Panc1 (cell line): Measurements from ENCODE around the gene UBAC2. TPM values are rescaled to one million over a fixed set of nuclear protein-coding genes. Genes with fewer than 3 reads are reported as not detected.

Experiments used
- ATAC-seq: fragments of 200-7000 bp; cut with Tn5 transposase; 2 replicates; pipeline ENCODE4 v1.9.1; 2020; ENCODE audit warnings: mild to moderate bottlenecking, moderate library complexity
- BruUV-seq: library from RNA; stranded (reverse); fragments of 400-500 nt; replicated peaks from 2 replicates; lab custom pipeline; 2021; lab: Mats Ljungman, UMichigan
- CTCF ChIA-PET: fragments of 300-600 bp; sonication (Branson Sonifier 250); formaldehyde crosslinking; loops from one replicate; lab custom pipeline; 2022; ENCODE audit warnings: antibody characterized with exemption; lab: Charles Lee
- POLR2A ChIA-PET: fragments of 300-600 bp; sonication (Branson Sonifier 250); formaldehyde crosslinking; loops from one replicate; lab custom pipeline; 2022; ENCODE audit warnings: antibody characterized with exemption; lab: Charles Lee
- DNase-seq: peaks from one replicate; pipeline ENCODE4 v3.0.0-alpha.2; 2010; ENCODE audit warnings: low read depth, low spot score
- H3K27ac ChIP-seq: 2 replicates; pipeline ENCODE4 v1.5.1; 2011; ENCODE audit warnings: mild to moderate bottlenecking, low read length, inconsistent platforms
- H3K27me3 ChIP-seq: fragments of 200-500 bp; sonication (Bioruptor generic); 2 replicates; pipeline ENCODE4 v1.6.0; 2014; ENCODE audit warnings: low read length, inconsistent platforms; ENCODE audit not compliant: control insufficient read depth, insufficient read depth
- H3K36me3 ChIP-seq: fragments of 200-500 bp; sonication (Bioruptor generic); 2 replicates; pipeline ENCODE4 v1.5.1; 2014; ENCODE audit warnings: inconsistent platforms, mild to moderate bottlenecking, low read length, moderate library complexity; ENCODE audit not compliant: control insufficient read depth, insufficient read depth
- H3K4me1 ChIP-seq: 2 replicates; pipeline ENCODE4 v1.5.1; 2011; ENCODE audit warnings: inconsistent platforms, mild to moderate bottlenecking, low read length, moderate library complexity; ENCODE audit not compliant: control insufficient read depth, insufficient read depth
- H3K4me3 ChIP-seq, 2 experiments: 2 replicates each; pipeline ENCODE4 v1.5.1; 2011 to 2012; ENCODE audit warnings: low read depth in 2 of 2, low read length in 2 of 2, mild to moderate bottlenecking in 2 of 2, inconsistent platforms in 1 of 2, moderate library complexity in 1 of 2
- H3K9me3 ChIP-seq: fragments of 200-500 bp; sonication (Bioruptor generic); 2 replicates; pipeline ENCODE4 v1.5.1; 2014; ENCODE audit warnings: low read depth, mild to moderate bottlenecking, inconsistent platforms, low read length, moderate library complexity; ENCODE audit not compliant: control insufficient read depth, insufficient read depth
- CTCF ChIP-seq: fragments of 450-650 bp; IDR thresholded peaks from 2 replicates; pipeline ENCODE4 v1.5.1; 2017; ENCODE audit warnings: mild to moderate bottlenecking
- POLR2AphosphoS5 ChIP-seq: IDR thresholded peaks from 2 replicates; pipeline ENCODE4 v1.6.1; 2012; ENCODE audit warnings: mild to moderate bottlenecking, low read depth, low read length, moderate library complexity
- REST ChIP-seq, 2 experiments: IDR thresholded peaks; 2 replicates each; pipeline ENCODE4 v1.6.1; 2011 to 2012; ENCODE audit warnings: low read depth in 2 of 2, control low read depth in 1 of 2, low read length in 1 of 2, mild to moderate bottlenecking in 1 of 2, moderate library complexity in 1 of 2; ENCODE audit not compliant: insufficient read depth in 1 of 2
- SIN3A ChIP-seq: IDR thresholded peaks from 2 replicates; pipeline ENCODE4 v1.6.1; 2012; ENCODE audit warnings: low read depth, mild to moderate bottlenecking, low read length, moderate library complexity, borderline replicate concordance; ENCODE audit not compliant: insufficient read depth
- TCF7L2 ChIP-seq: IDR thresholded peaks from 2 replicates; pipeline ENCODE4 v1.6.1; 2011; ENCODE audit warnings: mild to moderate bottlenecking, low read depth, low read length, inconsistent platforms
- in situ Hi-C: cut with HindIII; loops from 2 replicates; pipeline ENCODE4 v1.10.0; 2016; ENCODE audit warnings: low sequenced_read_pairs, low pct_unique_long_range_greater_than_20kb
- intact Hi-C: fragments of 100-400 bp; cut with micrococcal nuclease; formaldehyde crosslinking; loops from one replicate; pipeline ENCODE4 v1.10.0; 2022; ENCODE audit not compliant: unreplicated experiment
- total RNA-seq: library from RNA; stranded (reverse); gene quantifications from one replicate; pipeline ENCODE4 v1.2.1, GENCODE V29; 2021; ENCODE audit not compliant: unreplicated experiment

UBAC2 gene
- total RNA-seq, 1 experiment from 2014 or later: 40.8 TPM

GRCh38 chr13:99313501-99313900 lies 112.8 kb downstream of the UBAC2 start:
- Histone ChIP-seq H3K4me1 (no peaks in the 10 kb centered on the region), H3K27ac (no peak overlapping the region), H3K9me3 (no peaks in the 10 kb centered on the region), H3K27me3 (no peaks in the 10 kb centered on the region), H3K4me3 (no peak overlapping the region), H3K36me3 (no peaks in the 10 kb centered on the region)
- CTCF ChIA-PET: no interaction called here
- in situ Hi-C loops: no loop called here
- no TSS peak for BruUV-seq
- POLR2A ChIA-PET: no interaction called here
- intact Hi-C loops: no loop called here
- ATAC-seq: no peak
- no peak for DNase-seq
- TF ChIP-seq REST (IDR thresholded peaks at IDR 0.05; ENCODE audit: insufficient read depth in 1 of 2, low read depth in 2 of 2, low read length in 1 of 2) (no peak), POLR2AphosphoS5 (no peak), TCF7L2 (no peak), SIN3A (no peak), CTCF (no peak)

- intact Hi-C loops: no loop called here
- no peak overlapping the region for H3K4me3 ChIP-seq
Observed at GRCh38 chr13:99313941-99314340, 113.3 kb downstream of the UBAC2 start.

More at GRCh38 chr13:99313941-99314340, 113.3 kb downstream of the UBAC2 start:
- DNase-seq (no peak), ATAC-seq (no peak)
- POLR2A ChIA-PET: no interaction called here
- no peak for TF ChIP-seq REST (IDR thresholded peaks at IDR 0.05; ENCODE audit: insufficient read depth in 1 of 2, low read depth in 2 of 2, low read length in 1 of 2)
- no peaks in the 10 kb centered on the region for H3K4me1 ChIP-seq
- in situ Hi-C loops: no loop called here
- no peaks in the 10 kb centered on the region for H3K27me3 ChIP-seq
- CTCF ChIA-PET: no interaction called here
- no peaks in the 10 kb centered on the region for H3K36me3 ChIP-seq
- BruUV-seq: no TSS peak
- H3K27ac ChIP-seq: no peak overlapping the region
- H3K9me3 ChIP-seq: no peaks in the 10 kb centered on the region
